CD4-positive, alpha-beta T cell treated with Interleukin-4 for 4 hours (primary cell): ENCODE results near the gene GLYAT.

Experiments used
- DNase-seq: peaks from one replicate; pipeline ENCODE4 v3.0.0-alpha.2; 2020

GLYAT gene

GRCh38 chr11:58731819-58732218, at the start of gene GLYAT:
Gene GLYAT (minus strand): TSS chr11:58731943. CDS start chr11:58724496, 7,447 bp downstream.
- DNase-seq: no peak

GRCh38 chr11:58781345-58781744, 49.6 kb upstream of the GLYAT start:
- no peak for DNase-seq

- no peak for DNase-seq
These were observed 48.8 kb upstream of the GLYAT start for GRCh38 chr11:58780578-58780977.

- DNase-seq: no peak
These were observed 45.4 kb upstream of the GLYAT start for GRCh38 chr11:58776891-58777710.

GRCh38 chr11:58775066-58775708, 43.4 kb upstream of the GLYAT start:
- no peak for DNase-seq

- DNase-seq: no peak
These were observed 42.4 kb upstream of the GLYAT start for GRCh38 chr11:58774164-58774593.

- no peak for DNase-seq
These were observed 41.6 kb upstream of the GLYAT start for GRCh38 chr11:58773337-58773736.

GRCh38 chr11:58772329-58773285, 40.9 kb upstream of the GLYAT start:
- DNase-seq: no peak

- DNase-seq: no peak
These were observed 39.7 kb upstream of the GLYAT start for GRCh38 chr11:58771458-58771855.

GRCh38 chr11:58770627-58771457, 39.1 kb upstream of the GLYAT start:
- DNase-seq: no peak

- DNase-seq: no peak
These were observed 38.4 kb upstream of the GLYAT start for GRCh38 chr11:58770166-58770565.

- no peak for DNase-seq
These were observed 37.6 kb upstream of the GLYAT start for GRCh38 chr11:58769308-58769707.

- no peak for DNase-seq
These were observed 36.4 kb upstream of the GLYAT start for GRCh38 chr11:58768137-58768536.

- DNase-seq: no peak
These were observed 33.3 kb upstream of the GLYAT start for GRCh38 chr11:58765078-58765477.

GRCh38 chr11:58763120-58763490, 31.4 kb upstream of the GLYAT start:
- DNase-seq: no peak

GRCh38 chr11:58762284-58763119, 30.8 kb upstream of the GLYAT start:
- DNase-seq: no peak

- DNase-seq: no peak
These were observed 25.7 kb upstream of the GLYAT start for GRCh38 chr11:58757439-58757838.

- no peak for DNase-seq
These were observed 14.1 kb upstream of the GLYAT start for GRCh38 chr11:58745705-58746364.

- DNase-seq: no peak
These were observed 13.4 kb upstream of the GLYAT start for GRCh38 chr11:58744988-58745704.
